ENCODE results near the gene TAF3. TPM values are rescaled to one million over a fixed set of nuclear protein-coding genes. Genes with fewer than 3 reads are reported as not detected.
"Not testable (repeated sequence)": the region's sequence is repeated elsewhere in the genome, so short reads cannot be mapped to it uniquely, and the experiment has no call there.

Gene TAF3
- polyA plus RNA-seq, 3 donors, result 11.2 to 12.2 (median 11.3) TPM

- no peak for DNase-seq
These were observed 7.9 kb upstream of the TAF3 start for GRCh38 chr10:7810443-7810842.

- DNase-seq, result no peak
These were observed 7.3 kb upstream of the TAF3 start for GRCh38 chr10:7811000-7811399.

GRCh38 chr10:7811743-7812142 is 6.6 kb upstream of the TAF3 start:
- not testable (repeated sequence) for DNase-seq

GRCh38 chr10:7813481-7813880 is 4.8 kb upstream of the TAF3 start:
- no peak for DNase-seq

GRCh38 chr10:7817576-7817975 is 729 bp upstream of the TAF3 start:
- no peak for DNase-seq

GRCh38 chr10:7817984-7818294 is 366 bp upstream of the TAF3 start:
- peak; percentile 1 for DNase-seq

GRCh38 chr10:7819121-7819460 is 786 bp downstream of the TAF3 start:
- DNase-seq, result peak; percentile 45

GRCh38 chr10:7824251-7824650 is 5.9 kb downstream of the TAF3 start:
- no peak for DNase-seq

GRCh38 chr10:7826971-7827370 is 8.7 kb downstream of the TAF3 start:
- DNase-seq, result no peak

GRCh38 chr10:7829289-7829834 is 11.1 kb downstream of the TAF3 start:
- DNase-seq, result no peak

GRCh38 chr10:7832060-7832459 is 13.8 kb downstream of the TAF3 start:
- no peak for DNase-seq

- DNase-seq, result no peak
These were observed 14.9 kb downstream of the TAF3 start for GRCh38 chr10:7833210-7833609.

- no peak for DNase-seq
These were observed 16.0 kb downstream of the TAF3 start for GRCh38 chr10:7834262-7834661.

- no peak for DNase-seq
These were observed 18.3 kb downstream of the TAF3 start for GRCh38 chr10:7836571-7836970.

GRCh38 chr10:7846591-7846990 is 28.3 kb downstream of the TAF3 start:
- no peak for DNase-seq

- no peak for DNase-seq
These were observed 35.0 kb downstream of the TAF3 start for GRCh38 chr10:7853226-7853842.

- no peak for DNase-seq
These were observed 35.6 kb downstream of the TAF3 start for GRCh38 chr10:7853890-7854289.

- DNase-seq, result no peak
These were observed 36.9 kb downstream of the TAF3 start for GRCh38 chr10:7855205-7855604.

- no peak for DNase-seq
These were observed 38.4 kb downstream of the TAF3 start for GRCh38 chr10:7856678-7857077.

GRCh38 chr10:7857262-7857661 is 39.0 kb downstream of the TAF3 start:
- DNase-seq, result no peak

- DNase-seq, result no peak
These were observed 43.3 kb downstream of the TAF3 start for GRCh38 chr10:7861509-7862120.

GRCh38 chr10:7862121-7862514 is 43.8 kb downstream of the TAF3 start:
- DNase-seq, result no peak

- no peak for DNase-seq
These were observed 47.9 kb downstream of the TAF3 start for GRCh38 chr10:7866176-7866575.

GRCh38 chr10:7872041-7872442 is 53.7 kb downstream of the TAF3 start:
- no peak for DNase-seq

Measured in renal pelvis (tissue), 4 donors.